Pulmonary artery endothelial cell (primary cell): Measurements from ENCODE around the gene CTDNEP1. TPM values are rescaled to one million over a fixed set of nuclear protein-coding genes. Genes with fewer than 3 reads are reported as not detected.

Experiments
- DNase-seq: peaks from one replicate; pipeline ENCODE4 v3.0.0-alpha.2; 2011; ENCODE audit warnings: low read depth, low spot score
- total RNA-seq: library from RNA; depleted of rRNA; stranded (reverse); fragments of >200 nt; gene quantifications from 2 replicates; pipeline ENCODE4 v1.2.3, GENCODE V29; 2014

CTDNEP1 gene
- total RNA-seq, 1 donor from 2014 or later, result 30.7 TPM

GRCh38 chr17:7232114-7232513, 19.4 kb downstream of the CTDNEP1 start:
- no peak for DNase-seq

- DNase-seq, result no peak
These were observed 22.0 kb downstream of the CTDNEP1 start for GRCh38 chr17:7229504-7229903.

- DNase-seq, result no peak
These were observed 22.6 kb downstream of the CTDNEP1 start for GRCh38 chr17:7228920-7229319.

DNA sequence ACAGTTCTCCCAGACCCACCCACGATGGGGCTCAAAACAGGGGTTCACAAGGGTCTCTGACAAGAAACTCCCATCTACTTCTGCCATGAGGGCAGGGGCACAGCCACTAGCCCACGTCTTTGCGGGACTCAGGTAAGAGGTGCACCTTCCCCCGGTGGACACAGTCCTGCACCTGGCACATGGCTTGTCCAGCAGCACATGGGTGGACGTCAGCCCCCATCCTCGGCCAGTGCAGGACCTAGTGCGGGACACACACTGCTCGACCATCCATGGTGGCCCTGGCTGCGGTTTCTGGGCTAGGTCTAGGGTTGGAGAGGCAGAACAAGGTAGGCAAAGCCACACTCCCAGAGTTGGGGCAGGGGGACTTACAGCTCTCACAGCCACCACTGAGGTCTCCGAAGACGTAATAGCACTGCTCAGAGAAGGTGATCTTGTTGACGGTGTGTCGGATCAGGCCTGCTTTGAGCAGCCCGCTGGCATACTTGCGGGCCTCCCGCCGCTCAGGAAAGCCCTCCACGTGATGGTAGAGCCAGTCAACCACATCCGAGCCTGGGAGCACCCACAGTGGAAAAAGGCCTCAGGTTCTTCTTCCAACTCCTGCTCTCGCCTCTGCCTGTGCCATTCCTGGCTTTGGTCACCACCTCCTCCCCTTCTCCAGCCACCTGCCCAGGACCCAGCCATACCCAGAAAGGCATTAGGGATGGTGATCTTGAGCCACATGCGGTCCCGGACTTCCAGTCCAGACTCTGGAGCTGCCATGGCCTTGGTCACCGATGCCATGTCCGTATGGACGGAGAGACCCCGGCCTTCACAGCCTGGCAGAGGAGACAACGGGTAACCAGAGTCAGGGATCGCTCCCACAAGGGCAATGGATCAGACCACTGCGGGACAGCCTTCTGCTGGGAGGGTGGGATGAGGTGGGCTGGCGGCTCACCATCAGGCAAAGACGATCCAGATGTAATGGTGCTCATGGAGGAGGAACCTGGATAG, 24.5 kb downstream of the CTDNEP1 start:
- DNase-seq, result no peak

- no peak for DNase-seq
These were observed 25.7 kb downstream of the CTDNEP1 start for GRCh38 chr17:7225711-7226331.

GRCh38 chr17:7224661-7225111, 26.8 kb downstream of the CTDNEP1 start:
- DNase-seq, result no peak

DNA sequence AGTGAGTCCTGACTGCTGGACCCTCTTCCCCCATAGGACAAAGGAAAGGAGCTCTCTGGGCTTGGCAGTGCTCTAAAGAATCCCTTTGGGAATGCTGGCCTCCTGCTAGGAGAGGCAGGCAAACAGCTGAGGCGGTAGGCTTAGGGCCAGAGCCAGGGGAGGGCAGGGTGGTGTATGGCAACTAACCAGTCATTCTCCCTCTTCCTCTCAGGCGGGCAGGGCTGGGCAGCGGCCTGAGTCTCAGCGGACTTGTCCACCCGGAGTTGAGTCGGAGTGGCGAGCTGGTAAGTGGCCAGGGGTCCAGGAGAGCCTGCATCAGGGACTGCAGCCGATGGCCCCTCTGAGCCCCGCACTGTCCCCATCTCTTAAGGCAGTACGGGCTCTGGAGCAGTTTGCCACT, 27.4 kb downstream of the CTDNEP1 start:
- DNase-seq, result no peak

DNA sequence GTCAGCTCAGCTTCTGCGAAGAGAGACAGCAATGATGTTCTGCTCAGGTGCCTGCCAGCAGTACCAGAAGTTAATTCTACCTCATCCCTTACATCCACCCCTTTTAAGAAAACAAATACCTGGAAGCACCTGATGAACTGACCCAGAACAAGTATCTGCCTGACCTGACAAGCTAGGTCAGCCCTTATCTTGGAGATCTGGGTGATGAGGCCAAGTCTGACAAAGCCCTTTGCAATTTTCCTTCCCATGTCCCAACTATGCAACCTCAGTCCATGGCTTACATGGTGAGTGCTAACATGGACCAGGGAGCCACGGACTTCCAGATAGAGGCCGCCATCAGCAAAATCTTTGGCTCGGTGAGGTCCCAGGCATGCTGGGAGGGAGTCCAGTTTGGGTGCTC, 28.2 kb downstream of the CTDNEP1 start:
- DNase-seq, result no peak

DNA sequence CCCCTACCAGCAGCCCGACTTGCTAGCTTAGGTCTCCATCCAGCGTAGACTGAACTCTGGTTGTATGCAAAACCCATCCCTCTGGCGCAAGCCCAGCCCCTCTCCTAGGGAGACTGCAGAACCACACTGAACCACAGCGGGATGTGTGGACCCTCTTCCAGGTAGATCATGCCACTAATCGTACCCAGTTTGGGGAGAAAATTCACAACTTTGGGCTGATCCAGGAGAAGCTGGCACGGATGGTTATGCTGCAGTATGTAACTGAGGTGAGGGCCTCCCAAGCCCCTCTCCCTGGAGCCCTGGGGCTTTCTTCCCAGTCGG, 28.6 kb downstream of the CTDNEP1 start:
- DNase-seq, result no peak

DNA sequence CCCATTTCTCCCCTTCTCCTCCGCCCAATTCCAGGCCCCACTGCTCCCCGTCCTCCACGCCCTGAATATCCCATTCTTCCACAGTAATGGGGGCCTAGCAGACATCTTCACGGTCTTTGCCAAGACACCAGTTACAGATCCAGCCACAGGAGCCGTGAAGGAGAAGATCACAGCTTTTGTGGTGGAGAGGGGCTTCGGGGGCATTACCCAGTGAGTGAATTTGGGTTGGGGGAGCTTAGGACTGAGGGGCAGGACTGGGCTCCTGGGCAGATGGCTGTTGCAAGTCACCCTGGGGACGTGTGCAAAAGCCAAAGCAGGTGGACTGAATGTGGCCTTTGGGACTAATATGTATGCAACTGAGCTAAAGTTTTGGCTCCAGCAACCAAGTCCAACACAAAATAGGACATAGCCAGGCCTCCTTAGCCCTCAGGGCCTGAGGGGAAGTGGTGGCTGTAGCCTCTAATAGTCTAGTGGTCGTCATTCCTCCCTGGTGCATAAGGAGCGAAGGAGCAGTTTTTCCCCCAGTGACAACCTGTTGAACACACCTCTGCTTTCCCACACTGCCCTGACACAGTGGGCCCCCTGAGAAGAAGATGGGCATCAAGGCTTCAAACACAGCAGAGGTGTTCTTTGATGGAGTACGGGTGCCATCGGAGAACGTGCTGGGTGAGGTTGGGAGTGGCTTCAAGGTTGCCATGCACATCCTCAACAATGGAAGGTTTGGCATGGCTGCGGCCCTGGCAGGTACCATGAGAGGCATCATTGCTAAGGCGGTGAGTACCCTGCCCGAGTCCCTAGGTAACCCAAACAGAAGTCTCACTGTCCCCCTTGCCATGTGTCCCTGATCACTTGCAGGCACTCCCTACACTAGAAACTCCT, 29.2 kb downstream of the CTDNEP1 start:
- DNase-seq, result no peak

DNA sequence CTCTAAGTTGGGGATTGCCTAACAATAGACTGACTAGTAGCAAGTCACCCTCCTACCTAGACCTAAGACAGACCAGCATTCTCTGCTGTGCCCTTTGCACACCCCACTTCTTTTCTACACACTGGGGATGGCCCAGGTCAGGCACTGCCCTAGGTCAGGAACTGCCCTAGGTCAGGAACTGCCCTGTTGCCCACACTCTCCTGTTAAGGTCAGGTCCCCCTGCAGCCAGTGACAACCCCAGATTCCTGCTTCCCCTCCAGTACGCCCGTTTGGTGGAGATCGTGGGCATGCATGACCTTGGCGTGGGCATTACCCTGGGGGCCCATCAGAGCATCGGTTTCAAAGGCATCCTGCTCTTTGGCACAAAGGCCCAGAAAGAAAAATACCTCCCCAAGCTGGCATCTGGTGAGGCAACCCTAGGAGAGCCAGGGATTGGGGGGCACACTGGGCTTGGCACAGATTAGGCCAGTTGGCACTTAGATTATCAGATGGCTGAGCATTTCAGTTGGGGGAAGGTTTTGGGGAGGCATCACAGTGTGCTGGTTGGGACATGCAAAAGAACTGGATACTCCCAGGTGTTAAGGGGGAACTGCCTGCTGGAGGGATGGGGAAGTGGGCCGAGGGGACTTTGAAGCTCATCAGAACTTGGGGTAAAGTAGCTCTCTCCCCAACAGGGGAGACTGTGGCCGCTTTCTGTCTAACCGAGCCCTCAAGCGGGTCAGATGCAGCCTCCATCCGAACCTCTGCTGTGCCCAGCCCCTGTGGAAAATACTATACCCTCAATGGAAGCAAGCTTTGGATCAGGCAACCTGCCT, 30.0 kb downstream of the CTDNEP1 start:
- no peak for DNase-seq

DNA sequence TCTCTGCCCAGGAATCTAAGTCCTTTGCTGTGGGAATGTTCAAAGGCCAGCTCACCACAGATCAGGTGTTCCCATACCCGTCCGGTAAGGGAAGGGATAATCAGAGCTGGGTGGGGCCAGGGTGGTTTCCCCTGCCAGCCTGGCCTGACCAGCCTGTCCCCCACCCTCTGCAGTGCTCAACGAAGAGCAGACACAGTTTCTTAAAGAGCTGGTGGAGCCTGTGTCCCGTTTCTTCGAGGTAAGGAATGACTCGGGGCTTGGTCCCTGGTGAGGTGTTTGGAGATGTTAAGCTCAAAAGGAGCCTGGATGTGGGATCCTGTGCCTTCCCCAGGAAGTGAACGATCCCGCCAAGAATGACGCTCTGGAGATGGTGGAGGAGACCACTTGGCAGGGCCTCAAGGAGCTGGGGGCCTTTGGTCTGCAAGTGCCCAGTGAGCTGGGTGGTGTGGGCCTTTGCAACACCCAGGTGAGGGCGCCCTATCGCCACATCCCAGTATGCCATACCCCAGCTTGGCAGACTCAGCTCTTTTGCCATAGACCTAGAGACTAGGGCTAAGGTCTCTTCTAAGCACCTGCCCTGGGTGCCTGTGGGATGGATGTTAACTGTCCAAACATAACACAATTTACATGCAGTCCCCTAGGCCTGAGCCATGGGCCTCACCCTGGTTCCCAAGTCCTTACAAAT, 30.8 kb downstream of the CTDNEP1 start:
- no peak for DNase-seq

GRCh38 chr17:7219812-7220592, 31.5 kb downstream of the CTDNEP1 start, which contains the start of the genes ACADVL and DLG4:
Gene ACADVL, plus strand, starts transcription at chr17:7219938. Its CDS starts 47 bp downstream, at chr17:7219985.
Gene DLG4, minus strand, starts transcription at chr17:7219836.
- DNase-seq, result no peak

- DNase-seq, result no peak
These were observed 32.2 kb downstream of the CTDNEP1 start for GRCh38 chr17:7219229-7219811.

- DNase-seq, result no peak
These were observed 32.8 kb downstream of the CTDNEP1 start for GRCh38 chr17:7218758-7219157.

GRCh38 chr17:7218166-7218565, 33.4 kb downstream of the CTDNEP1 start:
- no peak for DNase-seq

DNA sequence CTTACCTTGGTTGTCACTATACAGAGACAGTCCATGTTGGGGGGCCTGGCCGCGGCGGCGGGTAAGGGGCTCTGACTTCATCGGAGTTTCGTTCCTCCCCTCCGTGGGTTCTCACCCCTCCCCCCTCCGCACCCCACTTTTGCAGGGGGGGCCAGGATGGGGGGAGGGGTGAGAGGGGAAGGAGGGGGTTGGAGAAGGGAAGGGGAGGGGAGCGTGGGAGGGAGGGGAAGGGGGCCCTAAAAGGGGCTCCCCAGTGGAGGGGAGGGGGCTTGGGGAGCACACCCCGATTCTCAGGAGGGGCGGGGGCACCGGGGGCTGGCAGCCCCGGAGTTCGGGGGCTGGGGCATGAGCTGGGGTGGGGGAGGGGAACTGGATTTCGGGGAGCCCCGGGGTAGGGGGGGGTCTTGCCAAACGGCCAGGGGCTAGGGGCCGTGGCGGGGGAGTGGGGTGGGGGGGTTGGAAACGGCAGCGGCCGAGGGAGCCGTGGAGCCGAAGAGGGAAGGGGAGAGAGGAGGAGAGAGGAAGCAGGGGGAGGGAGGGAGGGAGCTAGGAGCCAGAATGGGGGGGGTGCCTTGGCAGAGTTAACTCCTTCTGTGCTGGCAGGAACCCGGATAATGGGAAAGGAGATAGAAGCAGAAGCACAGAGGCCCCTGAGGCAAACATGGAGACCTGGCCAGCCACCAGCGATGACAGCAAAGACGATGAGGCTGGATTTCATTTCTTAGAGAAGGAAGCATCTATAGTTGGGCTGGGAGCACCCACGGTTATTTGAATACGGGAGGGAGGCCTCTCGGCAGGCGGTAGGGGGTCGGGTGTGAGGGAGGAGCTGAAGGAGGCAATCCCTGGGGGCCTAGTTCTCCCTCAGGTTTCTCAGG, 34.2 kb downstream of the CTDNEP1 start:
- DNase-seq, result no peak
